ENCODE data around the gene CBLN1. TPM values are rescaled to one million over a fixed set of nuclear protein-coding genes. Genes with fewer than 3 reads are reported as not detected.

Gene CBLN1
- total RNA-seq, 1 experiment from 2014 or later = not detected

GRCh38 chr16:49268667-49269066 lies 13.0 kb downstream of the CBLN1 start:
- Histone ChIP-seq H3K79me2 (ENCODE audit: insufficient read depth, low read length) (no peaks in the 10 kb centered on the region), H2AFZ (ENCODE audit: low read depth, low read length, poor library complexity, severe bottlenecking) (no peak overlapping the region), H3K4me3 (replicated peaks in 1 of 2; ENCODE audit: low read depth in 1 of 2, low read length in 2 of 2) (no peak overlapping the region), H3K4me1 (ENCODE audit: control insufficient read depth in 1 of 2, insufficient read depth in 2 of 2, low read length in 2 of 2) (no peaks in the 10 kb centered on the region), H3K9me3 (ENCODE audit: control insufficient read depth in 1 of 2, insufficient read depth in 1 of 2, low read depth in 1 of 2, low read length in 2 of 2) (no peaks in the 10 kb centered on the region), H3K9me2 (ENCODE audit: insufficient read depth) (no peaks in the 10 kb centered on the region), H4K20me1 (ENCODE audit: insufficient read depth) (no peaks in the 10 kb centered on the region), H3K27ac (ENCODE audit: low read depth, low read length) (no peak overlapping the region), H3K36me3 (ENCODE audit: control insufficient read depth in 1 of 2, insufficient read depth in 2 of 2, low read length in 2 of 2) (no peaks in the 10 kb centered on the region), H3K9ac (ENCODE audit: low read length) (no peak overlapping the region), H3K4me2 (ENCODE audit: low read length) (no peak overlapping the region), H3K27me3 (ENCODE audit: insufficient read depth, low read length) (peaks cover 37% of the 10 kb centered on the region)
- BruUV-seq (replicated peaks) = no TSS peak
- ChIA-PET RAD21 (ENCODE audit: low non-redundant PET in 1 of 2, low total read pairs in 2 of 2, uncharacterized antibody in 2 of 2, unreplicated experiment in 2 of 2) (no interaction called here), POLR2A (no interaction called here), CTCF (no interaction called here)
- no peak for TF ChIP-seq EGR1 (IDR thresholded peaks at IDR 0.05; ENCODE audit: low read depth)
- no peak for TF ChIP-seq RAD21 (IDR thresholded peaks at IDR 0.05; ENCODE audit: low read depth)
- TF ChIP-seq YY1 (IDR thresholded peaks at IDR 0.05; ENCODE audit: extremely low read depth, insufficient replicate concordance, low read depth, low read length) = no peak
- no peak for TF ChIP-seq EZH2phosphoT487 (IDR thresholded peaks at IDR 0.05; ENCODE audit: borderline replicate concordance)
- TF ChIP-seq EZH2 (IDR thresholded peaks at IDR 0.05) = no peak
- TF ChIP-seq TCF7L2 (IDR thresholded peaks at IDR 0.05; ENCODE audit: borderline replicate concordance, extremely low read depth, insufficient read depth, insufficient read length) = no peak
- TF ChIP-seq CEBPB (IDR thresholded peaks at IDR 0.05; ENCODE audit: low read depth) = no peak
- TF ChIP-seq POLR2AphosphoS5 (IDR thresholded peaks at IDR 0.05; ENCODE audit: low read depth, low read length) = no peak
- TF ChIP-seq ZBTB33 (IDR thresholded peaks at IDR 0.05; ENCODE audit: extremely low read depth, insufficient replicate concordance, low read length) = no peak
- TF ChIP-seq ELF1 (IDR thresholded peaks at IDR 0.05; ENCODE audit: borderline replicate concordance, low read depth) = no peak
- no peak for TF ChIP-seq CTCF (IDR thresholded peaks at IDR 0.05 in 2 of 3, conservative IDR thresholded peaks at IDR 0.05 in 1 of 3; ENCODE audit: borderline replicate concordance in 1 of 3, insufficient read depth in 1 of 3, low read depth in 2 of 3, low read length in 2 of 3)
- no peak for TF ChIP-seq ZNF274 (IDR thresholded peaks at IDR 0.05; ENCODE audit: low read depth, low read length)
- TF ChIP-seq POLR2A (IDR thresholded peaks at IDR 0.05; ENCODE audit: borderline replicate concordance, extremely low read depth, insufficient read depth, insufficient read length) = no peak
- no peak for TF ChIP-seq MAX (IDR thresholded peaks at IDR 0.05)
- TF ChIP-seq JUND (IDR thresholded peaks at IDR 0.05) = no peak
- no peak for TF ChIP-seq CBX3 (IDR thresholded peaks at IDR 0.05; ENCODE audit: low read depth)
- no peak for TF ChIP-seq SP1 (IDR thresholded peaks at IDR 0.05; ENCODE audit: low read depth)
- no peak for TF ChIP-seq ATF3 (IDR thresholded peaks at IDR 0.05)
- DNase-seq (ENCODE audit: low read depth, low spot score) (no peak), ATAC-seq (no peak)
- intact Hi-C loops (cut with micrococcal nuclease) = no loop called here
